NCI-H2107 treated with DMSO at 0.1 percent for 48 hours (cell line): ENCODE results near the gene AXL.
"Not testable (repeated sequence)": the region's sequence is repeated elsewhere in the genome, so short reads cannot be mapped to it uniquely, and the experiment has no call there.

Experiments used
- DNase-seq: peaks from one replicate; lab custom pipeline; 2025; ENCODE audit not compliant: unreplicated experiment; lab: John Stamatoyannopoulos, UW

AXL gene

DNA sequence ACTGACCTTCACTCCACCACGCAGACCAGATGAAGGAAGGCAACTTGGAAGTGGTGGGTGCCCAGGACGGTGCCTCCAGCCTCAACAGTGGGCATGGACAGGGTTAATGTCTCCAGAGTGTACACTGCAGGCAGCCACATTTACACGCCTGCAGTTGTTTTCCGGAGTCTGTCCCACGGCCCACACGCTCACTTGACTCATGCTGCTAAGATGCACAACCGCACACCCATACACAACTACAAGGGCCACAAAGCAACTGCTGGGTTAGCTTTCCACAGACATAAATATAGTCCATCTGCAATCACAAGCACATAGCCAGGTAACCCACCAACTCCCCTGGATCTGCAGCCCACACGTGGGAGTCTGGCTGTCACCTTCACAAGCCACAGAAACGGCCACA lies 12.6 kb upstream of the AXL start:
- no peak for DNase-seq

DNA sequence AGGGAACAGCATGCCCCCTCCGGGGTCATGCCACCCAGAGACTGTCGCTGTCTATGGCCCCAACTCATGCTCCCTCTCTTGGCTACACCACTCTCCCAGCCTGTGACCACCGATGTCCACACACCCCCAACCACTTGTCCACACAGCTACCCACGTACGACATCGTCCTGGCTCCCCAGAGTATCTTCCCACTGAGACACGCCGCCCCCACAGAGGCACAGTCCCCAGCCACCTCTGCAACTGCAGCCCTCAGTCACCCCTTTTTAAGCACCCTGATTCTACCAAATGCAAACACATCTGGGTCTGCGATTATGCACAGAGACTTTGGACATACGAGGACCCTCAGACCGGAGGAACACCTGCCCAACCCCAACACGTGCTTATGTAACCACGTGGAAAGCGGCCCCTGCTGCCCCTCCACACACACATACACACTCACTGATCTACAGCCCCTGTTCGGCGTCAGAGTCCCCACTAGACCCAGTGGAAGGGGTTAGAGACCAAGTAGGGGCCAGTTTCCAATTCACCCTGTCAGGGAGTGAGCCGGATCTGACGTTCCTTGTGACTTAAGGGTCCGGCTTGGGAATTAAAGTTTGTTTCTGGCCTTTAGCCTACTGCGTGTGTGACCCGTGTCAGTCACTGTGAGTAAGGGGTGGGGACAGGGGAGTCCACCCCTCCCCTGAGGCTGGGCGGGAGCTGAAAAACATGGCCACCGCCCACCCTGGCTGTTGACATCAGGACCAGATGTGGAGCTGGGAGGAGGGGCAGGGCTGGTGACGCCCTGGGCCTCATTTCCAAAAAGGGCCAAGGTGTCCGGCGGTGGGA lies 11.9 kb upstream of the AXL start:
- DNase-seq, result no peak

DNA sequence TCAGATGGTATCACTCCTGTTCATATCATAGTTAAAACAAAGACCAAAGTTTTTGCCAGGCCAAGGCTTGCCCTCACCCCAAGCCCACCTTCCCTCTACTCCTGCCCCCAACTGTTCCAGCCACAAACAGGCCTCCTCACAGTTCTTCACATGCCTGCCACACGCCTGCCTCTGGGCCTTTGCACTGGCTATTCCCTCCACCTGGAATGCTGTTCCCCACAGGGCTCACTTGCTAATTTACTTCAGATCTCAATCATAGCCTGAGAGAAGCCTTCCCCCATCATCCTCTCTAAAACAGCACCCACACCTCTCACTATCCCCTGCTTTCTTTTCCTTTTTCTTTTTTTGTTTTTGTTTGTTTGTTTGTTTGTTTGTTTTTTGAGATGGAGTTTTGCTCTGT lies 4.9 kb upstream of the AXL start:
- no peak for DNase-seq

DNA sequence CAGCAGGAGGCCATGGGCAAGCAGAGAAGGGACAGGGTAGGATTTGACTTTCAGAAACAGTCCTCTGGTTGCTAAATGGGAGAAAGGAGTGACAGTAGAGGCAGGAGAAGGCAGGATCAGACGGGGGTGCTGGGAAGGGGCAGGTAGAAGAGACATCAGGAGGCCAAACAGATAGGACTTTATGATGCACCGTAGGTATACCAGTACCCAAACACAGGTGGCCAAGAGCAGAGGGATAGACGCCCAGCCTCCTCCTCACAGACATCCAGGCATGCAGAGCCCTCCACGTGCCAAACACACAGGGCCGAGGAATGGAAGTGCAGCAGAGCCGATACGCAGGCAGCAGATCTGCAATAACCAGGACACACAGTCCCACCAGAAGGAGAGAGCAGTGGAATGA lies 1.3 kb upstream of the AXL start:
- DNase-seq, result no peak

DNA sequence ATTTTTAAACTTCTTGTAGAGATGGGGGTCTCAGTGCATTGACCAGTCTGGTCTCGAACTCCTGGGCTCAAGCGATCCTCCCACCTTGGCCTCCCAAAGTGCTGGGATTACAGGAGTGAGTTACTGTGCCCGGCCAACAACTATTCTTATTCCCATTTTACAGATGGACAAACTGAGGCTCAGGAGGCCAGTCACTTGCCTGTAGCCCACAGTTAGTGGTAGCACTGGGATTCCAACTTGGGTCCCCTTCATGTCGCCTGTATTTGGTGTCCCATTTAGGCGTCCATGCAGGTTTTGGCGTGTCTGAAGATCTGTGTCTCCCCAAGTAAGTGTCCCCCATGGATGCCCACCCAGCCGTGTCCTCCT lies 791 bp upstream of the AXL start:
- DNase-seq, result no peak

DNA sequence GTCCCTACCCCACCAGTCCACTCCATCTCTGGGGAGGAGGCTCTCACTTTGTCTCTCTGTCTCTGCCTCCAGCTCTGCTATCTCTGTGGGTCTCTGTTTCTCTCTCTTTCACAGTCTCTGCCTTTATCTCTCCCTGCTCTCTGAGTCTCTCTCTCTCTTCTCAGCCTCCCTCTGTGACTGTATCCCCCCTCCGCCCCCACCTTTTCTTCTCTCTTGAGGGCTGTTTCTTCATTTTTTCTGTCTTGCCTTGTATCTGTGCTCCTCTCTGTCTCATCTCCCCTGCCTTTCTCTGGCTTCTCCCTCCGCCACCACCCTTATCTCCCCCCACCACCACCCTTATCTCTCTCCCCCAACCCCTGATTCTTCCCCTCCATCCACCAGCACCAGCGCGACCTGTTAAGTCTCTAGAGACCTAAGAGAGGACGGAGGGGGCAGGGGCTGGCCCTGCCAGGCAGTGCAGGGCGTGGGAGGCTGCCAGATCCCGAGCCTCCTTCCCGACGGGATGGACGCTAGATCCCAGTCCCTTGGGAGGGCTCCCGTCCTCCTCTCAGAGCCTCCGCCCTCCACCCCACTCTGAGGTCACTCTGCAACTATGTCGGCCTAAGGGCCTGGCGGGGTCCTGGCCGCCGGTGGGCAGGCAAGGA lies 1.0 kb downstream of the AXL start:
- DNase-seq, result no peak

DNA sequence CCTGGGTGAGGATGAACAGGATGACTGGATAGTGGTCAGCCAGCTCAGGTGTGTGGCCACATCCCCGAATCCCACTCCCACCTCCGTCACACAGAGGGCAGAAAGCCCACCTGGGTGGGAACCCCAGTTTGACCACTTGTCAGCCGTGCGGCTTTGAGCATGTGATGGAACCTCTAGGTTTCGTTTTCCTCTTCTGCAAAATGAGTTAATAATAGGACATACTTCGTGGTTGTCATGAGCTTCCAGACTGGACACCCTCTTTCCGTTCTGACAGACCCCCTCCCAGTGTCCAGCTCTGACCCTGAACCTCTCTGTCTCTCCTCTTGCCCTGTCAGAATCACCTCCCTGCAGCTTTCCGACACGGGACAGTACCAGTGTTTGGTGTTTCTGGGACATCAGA lies 1.8 kb downstream of the AXL start:
- DNase-seq, result no peak

DNA sequence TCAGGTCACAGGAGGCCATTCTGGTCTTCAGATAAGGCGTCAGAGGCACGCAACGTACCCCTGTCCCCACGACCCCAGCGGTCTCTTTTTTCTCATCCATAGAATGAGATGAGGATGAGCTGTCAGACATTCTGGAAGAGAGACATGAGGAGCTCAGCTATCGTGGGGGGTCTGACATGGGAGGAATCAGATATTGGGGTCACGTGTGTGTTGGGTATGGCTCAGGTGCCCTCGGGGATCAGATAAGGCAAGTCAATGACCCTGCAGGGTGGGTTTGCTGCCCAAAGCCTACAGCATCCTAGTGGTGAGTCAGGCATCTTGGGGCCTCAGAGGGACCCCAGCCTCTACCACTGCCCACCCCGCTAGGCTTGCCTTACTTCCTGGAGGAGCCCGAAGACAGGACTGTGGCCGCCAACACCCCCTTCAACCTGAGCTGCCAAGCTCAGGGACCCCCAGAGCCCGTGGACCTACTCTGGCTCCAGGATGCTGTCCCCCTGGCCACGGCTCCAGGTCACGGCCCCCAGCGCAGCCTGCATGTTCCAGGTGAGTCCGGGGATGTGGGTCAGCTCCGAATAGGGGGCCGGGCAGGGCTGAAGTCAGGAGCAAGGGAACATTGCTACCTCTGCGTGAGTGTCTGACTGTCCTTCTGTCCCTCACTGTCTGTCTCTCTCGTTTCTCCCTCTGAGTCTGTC lies 2.6 kb downstream of the AXL start:
- no peak for DNase-seq

DNA sequence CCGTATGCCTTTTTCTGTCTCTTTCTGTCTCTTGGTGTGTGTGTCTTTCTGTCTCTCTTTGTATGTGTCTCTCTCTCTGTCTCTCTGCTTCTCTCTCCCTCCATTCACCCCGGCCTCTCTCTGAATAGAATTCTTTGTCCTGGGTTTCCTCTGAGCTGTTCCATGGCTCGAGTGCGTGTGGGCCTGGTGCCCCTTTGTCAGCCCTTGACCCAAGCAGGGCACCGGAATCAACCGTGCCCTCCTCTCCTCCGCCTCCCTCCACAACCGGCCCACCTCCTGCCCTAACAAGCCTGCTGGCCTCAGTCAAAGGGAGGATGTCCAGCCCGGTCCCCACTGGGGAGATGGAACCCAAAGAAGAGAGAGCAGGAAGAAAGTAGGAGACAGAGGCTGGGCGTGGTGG lies 3.2 kb downstream of the AXL start:
- DNase-seq, result no peak

DNA sequence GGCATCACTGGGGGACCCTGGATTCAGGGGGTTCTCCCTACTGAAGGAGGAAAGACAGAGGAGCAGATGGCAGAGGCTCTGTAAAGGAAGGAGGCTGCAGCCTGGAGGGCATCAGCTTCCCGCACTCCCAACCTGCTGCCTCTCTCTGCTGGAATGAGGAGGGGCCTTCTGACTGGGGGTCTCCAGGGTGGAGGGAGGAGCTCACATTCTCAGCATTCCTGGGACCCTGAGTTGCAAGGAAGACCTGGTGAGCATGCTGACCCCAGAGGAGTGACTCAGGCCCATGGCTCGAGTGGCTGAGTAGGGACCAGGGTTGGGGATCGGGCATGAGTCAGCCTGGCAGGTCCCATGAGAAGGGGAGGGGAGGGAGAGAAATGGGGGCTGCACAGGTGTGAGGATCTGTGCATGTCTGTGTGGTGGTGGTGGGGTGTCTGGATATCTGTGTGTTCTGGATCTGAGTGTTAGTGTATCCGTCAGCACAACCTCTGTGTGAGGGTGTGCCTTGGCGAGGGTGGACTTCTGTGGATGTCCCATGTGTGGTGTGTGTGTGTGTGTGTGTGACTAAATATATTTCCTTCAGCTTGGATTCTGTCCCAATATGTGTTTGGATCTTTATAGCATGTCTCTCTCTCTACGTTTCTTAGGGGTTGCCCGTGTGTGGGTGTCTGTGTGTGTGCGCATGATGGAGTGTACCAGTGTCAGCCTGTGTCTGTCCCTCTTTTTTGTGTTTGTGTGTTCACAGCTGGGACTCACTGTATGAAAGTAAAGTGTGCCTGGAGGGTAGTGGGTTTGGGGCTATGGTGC lies 4.6 kb downstream of the AXL start:
- no peak for DNase-seq

DNA sequence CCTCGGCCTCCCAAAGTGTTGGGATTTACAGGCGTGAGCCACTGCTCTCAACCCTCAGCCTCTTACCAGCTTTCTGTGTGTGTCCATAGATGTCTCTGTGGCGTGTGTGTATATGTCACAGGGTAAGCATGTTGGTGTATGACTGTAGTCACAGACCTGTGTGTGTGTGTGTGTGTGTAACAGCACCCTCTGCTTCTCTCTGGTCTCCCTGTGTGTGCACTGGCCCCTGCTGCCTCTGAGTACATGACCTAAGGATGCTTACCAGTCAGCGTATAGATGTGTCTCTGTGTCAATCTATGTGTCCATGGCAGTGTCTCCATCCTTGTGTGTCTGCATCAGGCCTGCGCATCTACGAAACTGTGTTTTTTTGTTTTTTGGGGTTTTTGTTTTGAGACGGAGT lies 5.6 kb downstream of the AXL start:
- DNase-seq, result no peak

DNA sequence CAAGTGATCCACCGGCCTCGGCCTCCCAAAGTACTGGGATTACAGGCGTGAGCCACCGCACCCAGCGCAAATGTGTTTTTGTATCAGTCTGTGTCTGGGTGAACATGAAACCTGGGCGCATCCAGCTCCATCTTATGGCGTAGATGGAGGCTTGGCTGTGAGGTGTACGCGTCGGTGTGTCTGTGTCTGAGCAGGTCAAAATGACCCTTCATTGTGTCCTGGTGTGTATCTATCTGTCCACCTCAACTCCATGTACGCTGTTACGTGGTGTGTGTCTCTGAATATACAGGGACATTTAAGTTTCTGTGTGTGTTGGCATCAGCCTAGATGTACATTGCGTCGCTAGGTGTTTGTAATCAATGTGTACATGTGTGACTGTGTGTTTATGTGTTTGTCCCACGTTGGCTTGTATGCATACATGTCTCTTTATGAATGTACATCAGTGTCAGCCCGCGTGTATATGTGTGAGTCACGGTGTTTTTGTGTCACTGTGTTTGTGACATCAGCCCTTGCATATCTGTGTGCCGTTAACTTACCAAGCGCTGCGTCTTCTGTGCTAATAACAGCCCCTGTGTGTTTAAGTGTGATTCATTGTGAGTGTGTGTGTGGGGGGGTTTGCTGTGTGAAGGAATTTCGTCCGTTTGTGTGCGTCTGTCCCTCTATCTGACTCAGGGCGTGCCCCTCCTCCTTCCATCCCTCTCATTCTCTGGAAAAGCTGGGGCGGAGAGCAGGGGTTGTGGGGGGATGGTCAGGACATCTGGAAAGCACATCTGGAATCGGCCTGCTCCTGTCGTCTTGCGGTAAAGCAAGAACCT lies 6.4 kb downstream of the AXL start:
- DNase-seq, result no peak

DNA sequence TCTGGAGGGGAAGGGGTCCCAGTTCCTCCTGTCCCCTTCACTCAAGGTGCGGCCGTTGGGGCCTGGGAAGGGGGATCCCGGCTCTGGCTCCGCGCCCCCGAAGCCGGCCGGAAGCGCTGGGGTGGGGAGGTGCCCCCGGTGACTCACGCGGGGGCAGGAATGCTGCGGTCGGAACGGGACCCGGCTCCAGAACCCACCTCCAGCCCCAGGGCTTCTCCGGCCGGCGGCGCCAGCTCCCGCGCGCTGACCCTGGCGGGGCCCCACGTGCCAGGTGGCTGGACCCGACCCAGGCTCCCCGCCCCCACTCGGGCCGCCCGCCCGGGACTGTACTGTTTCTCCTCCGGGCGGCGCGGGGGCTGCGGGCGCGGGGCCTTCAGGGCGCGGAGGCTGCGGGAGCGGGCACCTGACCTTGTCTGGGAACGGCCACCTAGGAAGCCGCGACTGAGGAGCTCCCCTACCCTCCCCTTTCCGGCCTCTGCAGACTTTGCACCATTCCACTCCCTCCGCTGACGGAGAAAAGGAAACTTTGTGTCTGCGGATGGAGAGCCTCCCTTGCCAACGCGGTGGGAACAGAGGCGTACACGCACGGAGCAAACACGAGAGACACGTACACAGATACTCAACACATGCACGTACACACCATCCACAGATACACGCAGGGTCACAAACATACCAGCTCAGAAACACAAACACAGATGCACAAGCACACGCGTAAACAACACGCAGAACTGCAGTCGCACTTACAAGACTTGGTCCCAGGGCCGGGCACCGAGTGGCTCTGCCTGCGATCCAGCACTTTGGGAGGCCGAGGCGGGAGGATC lies 7.2 kb downstream of the AXL start:
- no peak for DNase-seq

DNA sequence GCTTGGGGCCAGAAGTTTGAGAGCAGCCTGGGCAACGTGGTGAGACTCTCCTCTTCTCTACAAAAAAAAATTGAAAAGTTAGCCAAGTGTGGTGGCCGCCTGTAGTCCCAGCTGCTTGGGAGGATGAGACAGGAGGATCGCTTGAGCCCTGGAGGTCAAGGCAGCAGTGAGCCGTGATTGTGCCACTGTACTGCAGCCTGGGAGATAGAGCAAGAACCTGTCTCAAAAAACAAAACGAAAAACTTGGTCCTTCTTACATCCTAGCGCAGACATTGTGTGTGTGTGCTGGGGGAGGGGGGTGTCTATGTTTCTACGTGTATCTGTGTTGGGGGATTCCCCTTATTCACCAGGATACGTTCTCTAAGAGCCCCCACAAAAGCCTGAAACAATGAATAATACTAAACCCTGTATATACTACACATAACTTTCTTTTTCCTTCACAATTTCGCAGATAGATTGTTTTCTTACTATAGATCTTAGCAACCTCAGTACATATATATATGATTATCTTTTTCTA lies 7.9 kb downstream of the AXL start:
- DNase-seq, result no peak

DNA sequence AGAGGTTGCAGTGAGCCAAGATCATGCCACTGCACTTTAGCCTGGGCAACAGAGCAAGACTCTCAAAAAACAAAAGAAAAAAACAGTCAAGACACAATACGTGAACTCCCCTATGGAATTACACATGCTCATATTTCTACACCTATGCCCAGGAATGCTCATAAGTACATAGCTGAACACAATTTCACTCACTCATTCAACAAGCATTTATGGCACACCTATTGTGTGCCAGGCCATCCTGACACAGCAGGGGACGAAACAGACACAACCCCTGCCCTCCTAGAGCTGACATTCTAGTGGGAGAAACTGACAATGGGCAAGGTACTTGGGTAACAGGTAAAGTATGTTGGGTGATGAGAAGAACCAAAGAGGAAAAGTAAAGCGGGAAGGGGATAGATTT lies 9.5 kb downstream of the AXL start:
- no peak for DNase-seq

DNA sequence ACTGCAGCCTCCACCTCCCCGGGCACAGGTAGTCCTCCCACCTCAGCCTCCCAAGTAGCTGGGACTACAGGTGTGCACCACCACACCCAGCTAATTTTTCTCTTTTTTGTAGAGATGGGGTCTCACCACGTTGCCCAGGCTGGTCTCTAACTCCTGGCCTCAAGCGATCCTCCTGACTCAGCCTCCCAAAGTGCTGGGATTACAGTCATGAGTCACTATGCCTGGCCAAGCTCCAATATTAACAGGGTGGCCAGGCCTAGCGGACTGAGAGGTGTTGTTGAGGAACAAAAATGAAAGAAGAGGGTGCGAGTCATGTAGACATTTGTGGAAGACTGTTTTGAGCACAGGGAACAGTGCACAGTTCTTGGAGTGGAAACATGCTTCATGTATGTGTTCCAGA lies 10.3 kb downstream of the AXL start:
- DNase-seq, result not testable (repeated sequence)

DNA sequence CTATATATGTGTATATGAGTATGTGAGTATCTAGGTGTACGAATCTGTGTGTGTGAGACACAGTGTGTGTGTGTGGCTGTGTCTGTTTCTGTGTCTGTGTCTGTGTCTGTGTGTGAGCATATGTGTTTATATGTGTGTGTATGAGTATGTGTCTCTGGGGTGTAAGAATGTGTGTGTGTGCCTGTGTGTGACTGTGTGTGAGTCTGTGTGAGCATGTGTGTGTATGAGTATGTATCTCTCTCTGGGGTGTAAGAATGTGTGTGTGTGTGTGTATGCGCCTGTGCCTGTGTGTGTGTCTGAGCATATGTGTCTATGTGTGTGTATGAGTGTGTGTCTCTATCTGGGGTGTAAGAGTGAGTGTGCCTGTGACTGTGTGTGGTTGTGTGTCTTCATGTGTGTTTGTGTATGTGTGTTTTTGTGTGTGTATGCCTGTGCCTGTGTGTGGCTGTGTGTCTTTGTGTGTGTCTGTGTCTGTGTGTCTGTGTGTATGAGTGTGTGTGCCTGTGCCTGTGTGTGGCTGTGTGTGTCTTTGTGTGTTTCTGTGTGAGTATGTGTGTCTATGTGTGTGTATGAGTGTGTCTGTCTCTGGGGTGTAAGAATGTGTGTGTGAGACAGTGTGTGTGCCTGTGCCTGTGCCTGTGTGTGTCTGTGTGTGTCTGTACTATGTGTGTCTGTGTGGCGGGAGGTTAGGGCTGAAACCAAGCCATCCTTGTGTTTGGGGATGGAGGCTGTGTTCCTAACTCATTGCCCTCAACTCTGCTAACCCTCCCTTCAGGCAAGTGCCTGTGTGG lies 11.2 kb downstream of the AXL start:
- no peak for DNase-seq

DNA sequence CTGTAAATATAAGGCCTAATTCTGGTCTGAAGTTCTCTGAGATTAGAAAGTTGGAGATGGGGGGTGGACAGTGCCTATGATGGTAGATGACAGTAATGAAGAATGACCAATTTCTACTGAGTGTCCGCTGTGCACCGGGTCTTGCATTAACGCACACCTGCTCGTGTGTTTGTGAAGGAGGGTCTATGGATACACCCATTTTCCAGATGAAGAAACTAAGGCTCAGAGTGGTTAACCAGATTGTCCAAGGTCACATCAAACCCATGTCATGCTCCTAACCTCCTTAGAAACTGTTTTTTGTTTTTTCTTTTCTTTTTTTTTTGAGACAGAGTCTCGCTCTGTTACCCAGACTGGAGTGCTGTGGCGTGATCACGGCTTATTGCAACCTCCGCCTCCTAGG lies 13.7 kb downstream of the AXL start:
- DNase-seq, result no peak

DNA sequence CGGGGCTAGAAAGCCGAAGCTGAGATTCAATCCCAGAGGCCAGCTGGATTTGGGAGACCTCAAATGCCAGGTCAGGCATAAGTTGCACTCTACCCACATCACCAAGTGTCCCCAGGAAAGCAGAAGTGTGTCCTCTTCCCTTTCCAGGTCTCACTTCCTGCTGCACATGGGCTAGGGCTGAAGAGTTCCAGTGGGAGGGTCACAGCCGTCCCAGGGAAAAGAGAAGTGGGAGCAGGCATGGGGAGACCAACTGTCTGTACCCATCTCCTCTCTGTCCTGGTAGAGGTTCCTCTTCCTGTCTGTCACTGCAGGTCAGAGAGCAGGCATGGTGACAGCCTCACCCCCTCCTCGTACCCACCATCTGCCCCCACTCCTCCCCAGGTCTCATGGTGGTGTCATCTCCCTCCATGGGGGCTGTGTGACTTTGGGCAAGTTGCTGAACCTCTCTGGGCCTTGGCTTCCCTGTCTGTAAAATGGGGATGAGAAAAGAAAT lies 14.8 kb downstream of the AXL start:
- DNase-seq, result no peak
